ENCODE results near the gene BDKRB1.

The BDKRB1 gene

GRCh38 chr14:96270565-96271420 is 14.8 kb downstream of the BDKRB1 start:
- no peak for TF ChIP-seq CTCF (IDR thresholded peaks at IDR 0.05)
- Histone ChIP-seq H3K27ac (peak overlapping the region in 1 of 2 donors; percentile 32), H3K4me3 (no peak overlapping the region)
- DNase-seq (ENCODE audit: low spot score), result no peak

GRCh38 chr14:96271421-96271762 is 15.4 kb downstream of the BDKRB1 start:
- no peak for TF ChIP-seq CTCF (IDR thresholded peaks at IDR 0.05)
- DNase-seq (ENCODE audit: low spot score), result no peak
- Histone ChIP-seq H3K4me3 (no peak overlapping the region), H3K27ac (peak overlapping the region in 1 of 2 donors; percentile 32)

- TF ChIP-seq CTCF (IDR thresholded peaks at IDR 0.05), result no peak
- Histone ChIP-seq H3K4me3 (no peak overlapping the region), H3K27ac (no peak overlapping the region)
- no peak for DNase-seq (ENCODE audit: low spot score)
These were observed 16.9 kb downstream of the BDKRB1 start for GRCh38 chr14:96272777-96273473.

DNA sequence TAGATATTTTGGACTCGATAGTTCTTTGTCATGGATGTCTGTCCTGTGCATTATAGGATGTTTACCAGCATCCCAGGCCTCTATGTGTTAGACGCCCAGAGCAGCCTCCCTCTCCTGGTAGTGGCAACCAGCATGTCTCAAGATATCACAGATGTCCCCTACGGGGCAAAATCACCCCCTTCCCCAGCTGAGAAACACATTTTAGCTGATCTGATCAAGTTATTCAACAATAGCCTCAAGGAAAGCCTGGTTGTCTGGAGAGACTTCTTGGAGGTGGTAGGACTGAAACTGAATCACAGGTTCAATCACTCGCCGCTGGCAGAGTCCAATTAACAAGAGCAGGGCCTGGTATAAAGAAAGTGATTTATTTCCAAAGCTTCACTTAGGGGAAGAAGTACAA is 17.6 kb downstream of the BDKRB1 start:
- Histone ChIP-seq H3K27ac (no peak overlapping the region), H3K4me3 (no peak overlapping the region)
- no peak for TF ChIP-seq CTCF (IDR thresholded peaks at IDR 0.05)
- DNase-seq (ENCODE audit: low spot score), result no peak

DNA sequence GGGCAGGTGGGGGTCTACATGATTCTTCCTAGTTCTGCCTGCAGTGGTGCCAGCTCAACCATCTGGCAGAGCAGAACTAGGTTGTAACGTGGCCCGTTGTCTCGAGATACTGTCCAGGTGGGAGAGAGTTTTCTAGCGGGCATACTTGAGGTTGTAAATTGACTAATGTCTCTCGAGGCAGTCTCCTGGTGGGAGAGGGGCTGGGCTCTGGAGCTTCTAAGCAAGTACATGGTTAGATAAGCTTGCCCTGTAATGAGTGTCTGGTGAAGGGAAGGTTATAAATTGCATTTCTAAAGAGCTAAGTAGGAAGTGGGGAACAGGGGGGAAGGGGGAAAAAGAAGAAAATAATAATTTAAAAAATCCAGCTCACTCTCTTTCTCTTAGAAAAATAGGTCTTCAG is 18.1 kb downstream of the BDKRB1 start:
- H3K4me3 ChIP-seq, result no peak overlapping the region
- H3K27ac ChIP-seq, result no peak overlapping the region
- DNase-seq (ENCODE audit: low spot score), result no peak
- TF ChIP-seq CTCF (IDR thresholded peaks at IDR 0.05), result no peak

GRCh38 chr14:96274543-96274942 is 18.5 kb downstream of the BDKRB1 start:
- TF ChIP-seq CTCF (IDR thresholded peaks at IDR 0.05), result no peak
- no peak overlapping the region for H3K27ac ChIP-seq
- DNase-seq (ENCODE audit: low spot score), result no peak
- H3K4me3 ChIP-seq, result no peak overlapping the region

Data from coronary artery (tissue), 2 donors.